Panc1 (cell line): Measurements from ENCODE around the gene GRIK1. TPM values are rescaled to one million over a fixed set of nuclear protein-coding genes. Genes with fewer than 3 reads are reported as not detected.

Source experiments
- ATAC-seq: fragments of 200-7000 bp; cut with Tn5 transposase; 2 replicates; pipeline ENCODE4 v1.9.1; 2020; ENCODE audit warnings: mild to moderate bottlenecking, moderate library complexity
- BruUV-seq: library from RNA; stranded (reverse); fragments of 400-500 nt; replicated peaks from 2 replicates; lab custom pipeline; 2021; lab: Mats Ljungman, UMichigan
- CTCF ChIA-PET: fragments of 300-600 bp; sonication (Branson Sonifier 250); formaldehyde crosslinking; loops from one replicate; lab custom pipeline; 2022; ENCODE audit warnings: antibody characterized with exemption; lab: Charles Lee
- POLR2A ChIA-PET: fragments of 300-600 bp; sonication (Branson Sonifier 250); formaldehyde crosslinking; loops from one replicate; lab custom pipeline; 2022; ENCODE audit warnings: antibody characterized with exemption; lab: Charles Lee
- DNase-seq: peaks from one replicate; pipeline ENCODE4 v3.0.0-alpha.2; 2010; ENCODE audit warnings: low read depth, low spot score
- H3K27ac ChIP-seq: 2 replicates; pipeline ENCODE4 v1.5.1; 2011; ENCODE audit warnings: mild to moderate bottlenecking, low read length, inconsistent platforms
- H3K27me3 ChIP-seq: fragments of 200-500 bp; sonication (Bioruptor generic); 2 replicates; pipeline ENCODE4 v1.6.0; 2014; ENCODE audit warnings: low read length, inconsistent platforms; ENCODE audit not compliant: control insufficient read depth, insufficient read depth
- H3K36me3 ChIP-seq: fragments of 200-500 bp; sonication (Bioruptor generic); 2 replicates; pipeline ENCODE4 v1.5.1; 2014; ENCODE audit warnings: inconsistent platforms, mild to moderate bottlenecking, low read length, moderate library complexity; ENCODE audit not compliant: control insufficient read depth, insufficient read depth
- H3K4me1 ChIP-seq: 2 replicates; pipeline ENCODE4 v1.5.1; 2011; ENCODE audit warnings: inconsistent platforms, mild to moderate bottlenecking, low read length, moderate library complexity; ENCODE audit not compliant: control insufficient read depth, insufficient read depth
- H3K4me3 ChIP-seq, 2 experiments: 2 replicates each; pipeline ENCODE4 v1.5.1; 2011 to 2012; ENCODE audit warnings: low read depth in 2 of 2, low read length in 2 of 2, mild to moderate bottlenecking in 2 of 2, inconsistent platforms in 1 of 2, moderate library complexity in 1 of 2
- H3K9me3 ChIP-seq: fragments of 200-500 bp; sonication (Bioruptor generic); 2 replicates; pipeline ENCODE4 v1.5.1; 2014; ENCODE audit warnings: low read depth, mild to moderate bottlenecking, inconsistent platforms, low read length, moderate library complexity; ENCODE audit not compliant: control insufficient read depth, insufficient read depth
- POLR2AphosphoS5 ChIP-seq: IDR thresholded peaks from 2 replicates; pipeline ENCODE4 v1.6.1; 2012; ENCODE audit warnings: mild to moderate bottlenecking, low read depth, low read length, moderate library complexity
- REST ChIP-seq, 2 experiments: IDR thresholded peaks; 2 replicates each; pipeline ENCODE4 v1.6.1; 2011 to 2012; ENCODE audit warnings: low read depth in 2 of 2, control low read depth in 1 of 2, low read length in 1 of 2, mild to moderate bottlenecking in 1 of 2, moderate library complexity in 1 of 2; ENCODE audit not compliant: insufficient read depth in 1 of 2
- SIN3A ChIP-seq: IDR thresholded peaks from 2 replicates; pipeline ENCODE4 v1.6.1; 2012; ENCODE audit warnings: low read depth, mild to moderate bottlenecking, low read length, moderate library complexity, borderline replicate concordance; ENCODE audit not compliant: insufficient read depth
- TCF7L2 ChIP-seq: IDR thresholded peaks from 2 replicates; pipeline ENCODE4 v1.6.1; 2011; ENCODE audit warnings: mild to moderate bottlenecking, low read depth, low read length, inconsistent platforms
- in situ Hi-C: cut with HindIII; loops from 2 replicates; pipeline ENCODE4 v1.10.0; 2016; ENCODE audit warnings: low sequenced_read_pairs, low pct_unique_long_range_greater_than_20kb
- intact Hi-C: fragments of 100-400 bp; cut with micrococcal nuclease; formaldehyde crosslinking; loops from one replicate; pipeline ENCODE4 v1.10.0; 2022; ENCODE audit not compliant: unreplicated experiment
- total RNA-seq: library from RNA; stranded (reverse); gene quantifications from one replicate; pipeline ENCODE4 v1.2.1, GENCODE V29; 2021; ENCODE audit not compliant: unreplicated experiment
- TF ChIP-seq, protein P1 (sequence below): fragments of 450-650 bp; IDR thresholded peaks from 2 replicates; pipeline ENCODE4 v1.5.1; 2017; ENCODE audit warnings: mild to moderate bottlenecking

The GRIK1 gene
- total RNA-seq, 1 experiment from 2014 or later = not detected

GRCh38 chr21:29639366-29640079 is 300.3 kb downstream of the GRIK1 start:
- ChIA-PET CTCF (no interaction called here), POLR2A (no interaction called here)
- Histone ChIP-seq H3K27me3 (no peaks in the 10 kb centered on the region), H3K36me3 (no peaks in the 10 kb centered on the region), H3K4me1 (no peaks in the 10 kb centered on the region), H3K9me3 (no peaks in the 10 kb centered on the region), H3K27ac (no peak overlapping the region), H3K4me3 (no peak overlapping the region)
- DNase-seq (no peak), ATAC-seq (no peak)
- in situ Hi-C loops (no loop called here), intact Hi-C loops (no loop called here)
- TF ChIP-seq TCF7L2 (no peak), POLR2AphosphoS5 (no peak), SIN3A (no peak), REST (IDR thresholded peaks at IDR 0.05; ENCODE audit: insufficient read depth in 1 of 2, low read depth in 2 of 2, low read length in 1 of 2) (no peak)
- TF ChIP-seq, protein P1, sequence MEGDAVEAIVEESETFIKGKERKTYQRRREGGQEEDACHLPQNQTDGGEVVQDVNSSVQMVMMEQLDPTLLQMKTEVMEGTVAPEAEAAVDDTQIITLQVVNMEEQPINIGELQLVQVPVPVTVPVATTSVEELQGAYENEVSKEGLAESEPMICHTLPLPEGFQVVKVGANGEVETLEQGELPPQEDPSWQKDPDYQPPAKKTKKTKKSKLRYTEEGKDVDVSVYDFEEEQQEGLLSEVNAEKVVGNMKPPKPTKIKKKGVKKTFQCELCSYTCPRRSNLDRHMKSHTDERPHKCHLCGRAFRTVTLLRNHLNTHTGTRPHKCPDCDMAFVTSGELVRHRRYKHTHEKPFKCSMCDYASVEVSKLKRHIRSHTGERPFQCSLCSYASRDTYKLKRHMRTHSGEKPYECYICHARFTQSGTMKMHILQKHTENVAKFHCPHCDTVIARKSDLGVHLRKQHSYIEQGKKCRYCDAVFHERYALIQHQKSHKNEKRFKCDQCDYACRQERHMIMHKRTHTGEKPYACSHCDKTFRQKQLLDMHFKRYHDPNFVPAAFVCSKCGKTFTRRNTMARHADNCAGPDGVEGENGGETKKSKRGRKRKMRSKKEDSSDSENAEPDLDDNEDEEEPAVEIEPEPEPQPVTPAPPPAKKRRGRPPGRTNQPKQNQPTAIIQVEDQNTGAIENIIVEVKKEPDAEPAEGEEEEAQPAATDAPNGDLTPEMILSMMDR = no peak
- BruUV-seq = no TSS peak

DNA sequence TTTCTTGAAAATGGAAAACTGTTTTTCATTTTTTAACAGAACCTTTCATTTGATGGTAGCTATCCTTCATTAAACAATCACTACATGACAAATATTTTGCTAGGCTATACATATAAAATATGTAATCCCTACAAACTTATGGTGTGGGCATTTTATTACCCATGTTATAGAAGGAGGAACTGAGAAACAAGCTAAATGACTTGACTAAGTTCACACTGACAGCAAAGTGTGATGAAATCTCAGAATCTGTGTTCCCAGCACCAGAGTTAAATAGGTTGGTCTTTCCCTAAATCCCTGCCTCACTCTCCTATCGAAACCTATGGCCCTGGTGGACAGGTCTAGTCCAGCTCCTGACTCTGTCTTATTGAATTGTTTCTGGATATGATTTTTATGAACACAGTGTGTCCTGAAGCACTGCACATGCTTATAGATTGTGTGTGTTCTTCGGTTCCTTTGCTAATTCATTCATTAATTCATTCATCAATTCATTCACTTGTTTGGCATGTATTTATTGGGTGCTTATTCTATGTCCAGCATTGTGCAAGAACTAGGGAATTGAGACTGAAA is 301.0 kb downstream of the GRIK1 start:
- no TSS peak for BruUV-seq
- no peaks in the 10 kb centered on the region for H3K36me3 ChIP-seq
- no peak overlapping the region for H3K4me3 ChIP-seq
- in situ Hi-C loops (no loop called here), intact Hi-C loops (no loop called here)
- H3K4me1 ChIP-seq = no peaks in the 10 kb centered on the region
- ChIA-PET CTCF (no interaction called here), POLR2A (no interaction called here)
- H3K27ac ChIP-seq = no peak overlapping the region
- DNase-seq (no peak), ATAC-seq (no peak)
- H3K9me3 ChIP-seq = no peaks in the 10 kb centered on the region
- TF ChIP-seq SIN3A (no peak), TCF7L2 (no peak)
- TF ChIP-seq, protein P1 = no peak
- H3K27me3 ChIP-seq = no peaks in the 10 kb centered on the region
